Kidney (tissue), 14 donors: Measurements from ENCODE around the gene BMP7. TPM values are rescaled to one million over a fixed set of nuclear protein-coding genes. Genes with fewer than 3 reads are reported as not detected.

Source experiments
- DNase-seq, 5 donors: peaks; one replicate each; pipeline ENCODE4 v3.0.0-alpha.2; 2013 to 2020
- FAIRE-seq: peaks from 2 replicates; lab custom pipeline; 2012; peaks lifted over from hg19 to GRCh38; lab: Jason Lieb, UNC
- H3K27ac ChIP-seq, 2 donors: one replicate each; pipeline ENCODE4 v1.7.0; 2013; ENCODE audit warnings: low read depth in 2 of 2, low read length in 2 of 2, inconsistent platforms in 1 of 2
- H3K27me3 ChIP-seq: one replicate; pipeline ENCODE4 v1.7.1; 2013; ENCODE audit warnings: low read length, inconsistent platforms; ENCODE audit not compliant: control insufficient read depth, insufficient read depth
- H3K36me3 ChIP-seq, 3 donors: one replicate each; pipeline versions ENCODE4 v1.7.0 to v1.7.1; 2013; ENCODE audit warnings: low read length in 3 of 3, control low read depth in 1 of 3, inconsistent platforms in 1 of 3; ENCODE audit not compliant: insufficient read depth in 3 of 3, control insufficient read depth in 2 of 3
- H3K4me1 ChIP-seq, 3 donors: one replicate each; pipeline versions ENCODE4 v1.7.0 to v1.7.1; 2013; ENCODE audit warnings: low read length in 3 of 3, inconsistent platforms in 1 of 3, low read depth in 1 of 3; ENCODE audit not compliant: control insufficient read depth in 2 of 3, insufficient read depth in 2 of 3
- H3K4me3 ChIP-seq, 3 donors: one replicate each; pipeline versions ENCODE4 v1.7.0 to v1.8.1; 2013; ENCODE audit warnings: low read length in 3 of 3, control low read depth in 1 of 3, inconsistent platforms in 1 of 3
- H3K9ac ChIP-seq, 3 donors: one replicate each; pipeline versions ENCODE4 v1.7.0 to v1.7.1; 2013; ENCODE audit warnings: low read length in 3 of 3, control low read depth in 1 of 3, inconsistent platforms in 1 of 3
- H3K9me3 ChIP-seq, 3 donors: one replicate each; pipeline versions ENCODE4 v1.7.0 to v1.7.1; 2013; ENCODE audit warnings: low read length in 3 of 3, control low read depth in 1 of 3, inconsistent platforms in 1 of 3; ENCODE audit not compliant: control insufficient read depth in 2 of 3, insufficient read depth in 1 of 3
- intact Hi-C: fragments of 100-400 bp; cut with DNase I; formaldehyde crosslinking; loops from one replicate; pipeline ENCODE4 v1.11.1; 2022
- polyA plus RNA-seq: library from polyadenylated mRNA; stranded (reverse); fragments of 350-450 nt; fragmentation: Illumina TruSeq; extraction: RNeasy Lipid Tissue Mini Kit (QIAGEN cat#74804); gene quantifications from one replicate; pipeline ENCODE4 v1.2.3, GENCODE V29; 2014; ENCODE audit warnings: low read depth, low replicate concordance; ENCODE audit not compliant: insufficient read depth
- total RNA-seq: library from RNA; stranded (reverse); fragmentation: NEBNext Ultra II Directional; extraction: Animal tissue kit (Norgen Biotek cat#: 25700); gene quantifications from one replicate; pipeline ENCODE4 v1.2.1, GENCODE V29; 2021
- TF ChIP-seq, protein P1 (sequence below): IDR thresholded peaks from 3 replicates; pipeline ENCODE4 v1.5.1; 2012; ENCODE audit warnings: mild to moderate bottlenecking, moderate library complexity, borderline replicate concordance; ENCODE audit not compliant: insufficient read depth; ENCODE audit errors: extremely low read depth
- donor health status: control.
- donor health status: control.
- donor health status: control.
- donor health status: control.
- donor health status: control.
- donor health status: DM: yes; HTN: yes; CAD: no.
- donor health status: Normal renal cell carcinoma (clear cell type).

Gene BMP7
- total and polyA plus RNA-seq, 2 donors from 2014 or later, result 1.6 to 11.3 TPM

DNA sequence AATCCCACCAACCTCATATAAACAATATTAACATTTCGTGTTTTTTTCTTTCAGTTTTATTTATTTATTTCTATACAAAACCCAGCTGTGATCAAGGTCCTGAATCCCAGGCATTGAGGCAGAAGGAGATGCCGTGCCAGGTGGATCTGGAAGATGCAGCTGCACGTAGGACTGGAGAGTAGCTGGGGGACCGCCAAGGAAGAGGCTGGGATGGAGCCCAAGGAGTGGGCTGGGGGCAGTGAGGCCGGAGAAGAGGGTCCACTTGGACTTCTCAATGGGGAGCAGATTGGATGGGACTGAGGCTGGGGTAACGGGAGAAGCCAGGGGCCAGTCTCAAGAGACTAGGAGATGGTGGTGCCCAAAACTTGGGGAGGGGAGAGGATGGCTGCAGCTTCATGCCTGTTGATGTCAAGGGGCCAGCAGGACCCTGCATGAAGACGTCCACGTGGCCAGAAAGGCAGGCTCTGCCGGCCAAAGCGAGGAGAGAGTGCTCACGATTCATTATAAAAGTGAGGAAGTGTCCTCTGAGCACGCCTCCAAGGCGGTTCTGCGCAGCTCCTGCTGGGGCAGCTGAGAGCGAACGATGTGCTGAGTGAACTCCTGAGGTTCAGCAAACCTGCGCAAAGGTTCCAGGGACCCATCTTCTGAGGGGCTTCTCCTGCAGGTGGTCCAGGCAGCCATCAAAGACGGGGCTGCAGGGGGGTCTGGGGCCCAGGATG, 110.3 kb downstream of the BMP7 start:
- DNase-seq (no peak), FAIRE-seq (no peak)
- intact Hi-C loops, result no loop called here
- Histone ChIP-seq H3K27me3 (no peaks in the 10 kb centered on the region), H3K36me3 (no peaks in the 10 kb centered on the region), H3K4me3 (no peak overlapping the region), H3K9ac (no peak overlapping the region), H3K4me1 (no peaks in the 10 kb centered on the region), H3K9me3 (peaks cover 0 to 4% (median 0%) of the 10 kb centered on the region in 3 donors), H3K27ac (no peak overlapping the region)
- TF ChIP-seq, protein P1, sequence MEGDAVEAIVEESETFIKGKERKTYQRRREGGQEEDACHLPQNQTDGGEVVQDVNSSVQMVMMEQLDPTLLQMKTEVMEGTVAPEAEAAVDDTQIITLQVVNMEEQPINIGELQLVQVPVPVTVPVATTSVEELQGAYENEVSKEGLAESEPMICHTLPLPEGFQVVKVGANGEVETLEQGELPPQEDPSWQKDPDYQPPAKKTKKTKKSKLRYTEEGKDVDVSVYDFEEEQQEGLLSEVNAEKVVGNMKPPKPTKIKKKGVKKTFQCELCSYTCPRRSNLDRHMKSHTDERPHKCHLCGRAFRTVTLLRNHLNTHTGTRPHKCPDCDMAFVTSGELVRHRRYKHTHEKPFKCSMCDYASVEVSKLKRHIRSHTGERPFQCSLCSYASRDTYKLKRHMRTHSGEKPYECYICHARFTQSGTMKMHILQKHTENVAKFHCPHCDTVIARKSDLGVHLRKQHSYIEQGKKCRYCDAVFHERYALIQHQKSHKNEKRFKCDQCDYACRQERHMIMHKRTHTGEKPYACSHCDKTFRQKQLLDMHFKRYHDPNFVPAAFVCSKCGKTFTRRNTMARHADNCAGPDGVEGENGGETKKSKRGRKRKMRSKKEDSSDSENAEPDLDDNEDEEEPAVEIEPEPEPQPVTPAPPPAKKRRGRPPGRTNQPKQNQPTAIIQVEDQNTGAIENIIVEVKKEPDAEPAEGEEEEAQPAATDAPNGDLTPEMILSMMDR, result no peak

DNA sequence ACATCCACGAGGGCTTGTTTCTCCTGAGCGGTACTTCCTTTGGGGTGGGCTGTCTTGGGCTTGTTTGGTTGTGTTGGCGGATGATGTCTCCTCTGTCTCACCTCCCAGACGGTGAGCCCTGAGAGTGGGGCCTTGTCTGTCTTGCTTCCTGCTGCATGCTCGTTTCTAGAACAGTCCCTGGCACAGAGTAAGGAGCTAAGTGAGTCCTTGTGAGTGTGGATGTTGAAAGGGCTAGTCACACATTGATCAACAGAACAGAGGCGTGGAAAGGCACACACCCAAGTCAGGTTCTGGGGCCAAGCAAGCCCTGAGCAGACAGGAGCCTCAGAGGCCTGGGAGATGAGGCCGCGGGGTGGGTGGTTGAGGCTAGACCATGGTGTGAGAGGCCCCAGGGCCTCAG, 111.0 kb downstream of the BMP7 start:
- TF ChIP-seq, protein P1, result no peak
- no peak for DNase-seq
- Histone ChIP-seq H3K27ac (no peak overlapping the region), H3K9ac (no peak overlapping the region), H3K4me1 (no peaks in the 10 kb centered on the region), H3K9me3 (peaks cover 0 to 4% (median 0%) of the 10 kb centered on the region in 3 donors), H3K27me3 (no peaks in the 10 kb centered on the region), H3K36me3 (no peaks in the 10 kb centered on the region), H3K4me3 (no peak overlapping the region)
- no peak for FAIRE-seq
- intact Hi-C loops, result no loop called here

DNA sequence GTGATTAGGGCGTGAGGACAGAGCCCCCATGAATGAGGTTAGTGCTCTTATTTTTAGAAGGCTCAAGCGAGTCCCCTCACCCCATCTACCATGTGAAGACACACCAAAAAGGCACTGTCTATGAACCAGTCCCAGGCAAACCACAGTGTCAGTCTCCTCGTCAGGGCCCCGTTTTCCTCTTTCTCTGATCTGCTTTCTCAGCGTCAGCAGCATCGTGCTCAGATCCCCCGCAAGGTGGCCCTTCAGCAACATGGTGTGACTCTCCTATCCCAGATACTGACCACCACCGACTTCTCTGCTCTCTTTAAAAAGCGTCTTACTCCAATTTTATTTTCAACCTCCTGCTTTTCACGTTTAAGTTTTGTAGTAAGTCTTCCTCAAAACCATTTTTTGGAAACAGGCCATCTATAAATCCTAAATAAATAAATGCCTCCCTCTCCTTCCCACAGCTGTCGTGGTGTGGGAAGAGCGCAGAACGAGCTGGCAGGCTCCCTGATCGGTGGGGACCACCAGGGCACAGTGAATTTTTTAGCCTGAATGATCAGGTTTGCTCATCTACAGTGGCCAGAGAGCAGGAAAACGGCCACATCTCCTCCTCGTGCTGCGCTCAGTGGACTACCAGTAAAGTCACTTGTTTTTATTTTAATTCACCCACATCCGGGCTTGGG, 113.1 kb downstream of the BMP7 start:
- intact Hi-C loops, result no loop called here
- no peak for FAIRE-seq
- Histone ChIP-seq H3K27ac (no peak overlapping the region), H3K36me3 (no peaks in the 10 kb centered on the region), H3K9ac (no peak overlapping the region), H3K27me3 (no peaks in the 10 kb centered on the region), H3K4me1 (no peaks in the 10 kb centered on the region), H3K4me3 (no peak overlapping the region), H3K9me3 (peaks cover 0 to 4% (median 0%) of the 10 kb centered on the region in 3 donors)
- DNase-seq, result no peak
- TF ChIP-seq, protein P1, result no peak
